C4-2B (cell line): ENCODE measurements around the gene RIPOR3.

Experiments used
- CTCF ChIP-seq: fragments of 450-650 bp; conservative IDR thresholded peaks from 2 replicates; pipeline ENCODE4 v1.5.1; 2017; ENCODE audit warnings: mild to moderate bottlenecking
- ZFX ChIP-seq: fragments of 450-650 bp; IDR thresholded peaks from 2 replicates; pipeline ENCODE4 v1.6.1; 2017

- TF ChIP-seq CTCF = no peak
- no peak for TF ChIP-seq ZFX
Measured at GRCh38 chr20:50680105-50680960, 11.0 kb downstream of the RIPOR3 start.
